ENCODE data around the gene DOC2A. TPM values are rescaled to one million over a fixed set of nuclear protein-coding genes. Genes with fewer than 3 reads are reported as not detected.

The DOC2A gene
- total and polyA plus RNA-seq, 2 of the 4 experiments (the other 2 are of a cell fraction): under 0.01 to 0.48 TPM

DNA sequence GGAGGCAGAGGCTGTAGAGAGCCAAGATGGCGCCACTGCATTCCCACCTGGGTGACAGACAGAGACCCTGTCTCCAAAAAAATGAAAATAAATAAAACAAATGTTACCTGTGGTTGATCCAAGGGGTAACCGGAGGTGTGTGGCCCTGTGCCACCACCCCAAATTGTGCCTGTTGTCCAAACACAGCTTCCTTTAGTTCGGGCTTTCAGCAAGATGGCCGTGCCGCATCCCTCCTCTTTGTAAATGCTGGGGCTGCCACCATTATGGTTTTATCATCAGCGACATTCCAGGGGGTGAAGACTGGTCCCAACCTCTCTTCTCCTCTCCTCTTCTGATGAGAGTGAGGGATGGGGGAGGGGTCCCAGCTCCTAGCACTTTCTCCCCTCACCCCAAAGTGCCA, 12.1 kb upstream of the DOC2A start, which contains the start of gene C16orf92:
C16orf92 (plus strand) TSS at position 312 of the 400 bp plus-strand sequence. CDS start 143 bp downstream, outside the sequence.
- H3K4me3 ChIP-seq (ENCODE audit: insufficient read depth, low read depth, low read length): no peak within 1 kb of the TSS
- H3K9me1 ChIP-seq (ENCODE audit: insufficient read depth, low read length): no peaks in the 10 kb centered on the region
- no CpG with 5 or more reads among the region's 6 CpGs for WGBS, 2 experiments (ENCODE audit: extremely low coverage in 2 of 2, insufficient read length in 1 of 2)
- no peak within 1 kb of the TSS for H2AK5ac ChIP-seq (ENCODE audit: low read depth, low read length)
- dilution Hi-C loops (cut with HindIII; ENCODE audit: low sequenced_read_pairs, unreplicated experiment) (no loop called here), intact Hi-C loops (cut with micrococcal nuclease) (loop anchor here (5.0 kb wide), 1 partner anchor 206 kb away; the partner anchor contains the start of gene PAGR1), in situ Hi-C loops (cut with MboI; ENCODE audit: low sequenced_read_pairs) (loop anchor here (10.0 kb wide), 1 partner anchor 328 kb away; no protein-coding TSS in a partner anchor)
- H4K5ac ChIP-seq (ENCODE audit: low read depth, low read length): no peak within 1 kb of the TSS
- no peaks in the 10 kb centered on the region for H3K4me1 ChIP-seq (ENCODE audit: control insufficient read depth, insufficient read depth, low read length)
- H3K36me3 ChIP-seq (ENCODE audit: control insufficient read depth, insufficient read depth, low read length): no peaks in the 10 kb centered on the region
- no peak within 1 kb of the TSS for H2BK20ac ChIP-seq (ENCODE audit: low read depth, low read length)
- CTCF ChIA-PET: no interaction called here
- H3K4me2 ChIP-seq (ENCODE audit: low read depth, low read length): no peak within 1 kb of the TSS
- no peak within 1 kb of the TSS for H4K91ac ChIP-seq (ENCODE audit: insufficient read depth, low read depth, low read length)
- H2BK120ac ChIP-seq (ENCODE audit: low read depth, low read length): no peak within 1 kb of the TSS
- TF ChIP-seq MAZ (IDR thresholded peaks at IDR 0.05; ENCODE audit: borderline replicate concordance, low read depth, low read length) (no peak), MXI1 (IDR thresholded peaks at IDR 0.05; ENCODE audit: borderline replicate concordance, low read depth, low read length) (no peak), SMC3 (IDR thresholded peaks at IDR 0.05; ENCODE audit: low read depth, low read length) (no peak), RAD21 (IDR thresholded peaks at IDR 0.05; ENCODE audit: low read length) (no peak), FOS (IDR thresholded peaks at IDR 0.05; ENCODE audit: low read depth, low read length) (no peak), POLR2A (IDR thresholded peaks at IDR 0.05; ENCODE audit: low read depth, low read length) (no peak), CHD1 (IDR thresholded peaks at IDR 0.05; ENCODE audit: low read depth, low read length) (no peak), RFX5 (IDR thresholded peaks at IDR 0.05; ENCODE audit: low read depth, low read length) (no peak)
- TF ChIP-seq, protein P1, sequence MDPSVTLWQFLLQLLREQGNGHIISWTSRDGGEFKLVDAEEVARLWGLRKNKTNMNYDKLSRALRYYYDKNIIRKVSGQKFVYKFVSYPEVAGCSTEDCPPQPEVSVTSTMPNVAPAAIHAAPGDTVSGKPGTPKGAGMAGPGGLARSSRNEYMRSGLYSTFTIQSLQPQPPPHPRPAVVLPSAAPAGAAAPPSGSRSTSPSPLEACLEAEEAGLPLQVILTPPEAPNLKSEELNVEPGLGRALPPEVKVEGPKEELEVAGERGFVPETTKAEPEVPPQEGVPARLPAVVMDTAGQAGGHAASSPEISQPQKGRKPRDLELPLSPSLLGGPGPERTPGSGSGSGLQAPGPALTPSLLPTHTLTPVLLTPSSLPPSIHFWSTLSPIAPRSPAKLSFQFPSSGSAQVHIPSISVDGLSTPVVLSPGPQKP (IDR thresholded peaks at IDR 0.05; ENCODE audit: borderline replicate concordance, low read depth, low read length): no peak
- POLR2A ChIA-PET (ENCODE audit: unreplicated experiment): interaction anchor here (0.6 kb wide), 1 partner anchor 155 kb away, joined by 3 read pairs; no protein-coding TSS in a partner anchor
- no peak for DNase-seq
- H2BK15ac ChIP-seq (ENCODE audit: low read depth, low read length): no peak within 1 kb of the TSS
- no peaks in the 10 kb centered on the region for H4K20me1 ChIP-seq (ENCODE audit: insufficient read depth, low read length)
- no TSS peak for BruUV-seq (replicated peaks)
- H2BK5ac ChIP-seq (ENCODE audit: low read depth, low read length, poor library complexity, severe bottlenecking): no peak within 1 kb of the TSS
- no peak within 1 kb of the TSS for H3K18ac ChIP-seq (ENCODE audit: low read depth, low read length)
- H2AFZ ChIP-seq (replicated peaks; ENCODE audit: low read length, poor library complexity): no peak within 1 kb of the TSS
- peaks cover 35% of the 10 kb centered on the region for H3K27me3 ChIP-seq (ENCODE audit: control insufficient read depth, insufficient read depth, low read length)
- no peak within 1 kb of the TSS for H3K4ac ChIP-seq (ENCODE audit: low read depth, low read length)
- H3K14ac ChIP-seq (replicated peaks; ENCODE audit: low read depth, low read length): no peak within 1 kb of the TSS
- H3K79me1 ChIP-seq (ENCODE audit: low read depth in 1 of 2, low read length in 2 of 2): no peaks in the 10 kb centered on the region
- no peak for ATAC-seq (ENCODE audit: low read depth)
- no peak within 1 kb of the TSS for H4K8ac ChIP-seq (ENCODE audit: low read depth in 2 of 2, low read length in 2 of 2)
- H3K56ac ChIP-seq (ENCODE audit: extremely low read depth, insufficient read depth, low read length): no peak within 1 kb of the TSS
- no peak within 1 kb of the TSS for H3K27ac ChIP-seq (ENCODE audit: insufficient read depth, low read length)
- H3K9me3 ChIP-seq (ENCODE audit: control insufficient read depth, insufficient read depth, low read length): no peaks in the 10 kb centered on the region
- no peak within 1 kb of the TSS for H2AK9ac ChIP-seq (replicated peaks; ENCODE audit: low read depth, low read length, poor library complexity)
- no peak within 1 kb of the TSS for H3K23ac ChIP-seq (ENCODE audit: low read depth, low read length)
- no peak within 1 kb of the TSS for H3K9ac ChIP-seq (ENCODE audit: low read depth, low read length)

All from IMR-90 (cell line).